Nephron (organoid): ENCODE data around the gene TMEM176B.
"Not testable (repeated sequence)": the region's sequence is repeated elsewhere in the genome, so short reads cannot be mapped to it uniquely, and the experiment has no call there.

Experiments
- H3K27ac Mint-ChIP-seq, 3 experiments: 2 replicates each; pipeline ENCODE4 v1.8.0; 2020; ENCODE audit warnings: mixed read lengths in 3 of 3, mild to moderate bottlenecking in 2 of 3, moderate library complexity in 1 of 3
- H3K27me3 Mint-ChIP-seq: 2 replicates; pipeline ENCODE4 v1.8.0; 2021; ENCODE audit warnings: low read depth, mild to moderate bottlenecking, moderate library complexity, mixed read lengths
- H3K36me3 Mint-ChIP-seq: 2 replicates; pipeline ENCODE4 v1.8.0; 2020; ENCODE audit warnings: low read depth, mixed read lengths
- H3K4me1 Mint-ChIP-seq: 2 replicates; pipeline ENCODE4 v1.8.0; 2020; ENCODE audit warnings: mixed read lengths
- H3K4me3 Mint-ChIP-seq, 3 experiments: 2 replicates each; pipeline ENCODE4 v1.8.0; 2020; ENCODE audit warnings: mild to moderate bottlenecking in 3 of 3, mixed read lengths in 3 of 3, moderate library complexity in 2 of 3
- H3K9me3 Mint-ChIP-seq: 2 replicates; pipeline ENCODE4 v1.8.0; 2020; ENCODE audit warnings: mixed read lengths
- TF ChIP-seq, protein P1 (sequence below), 3 experiments: fragments of 200-600 bp; sonication (generic); IDR thresholded peaks; one replicate each; pipeline ENCODE4 v1.5.0; 2021; ENCODE audit warnings: antibody characterized with exemption in 3 of 3; ENCODE audit not compliant: unreplicated experiment in 3 of 3

Gene TMEM176B

DNA sequence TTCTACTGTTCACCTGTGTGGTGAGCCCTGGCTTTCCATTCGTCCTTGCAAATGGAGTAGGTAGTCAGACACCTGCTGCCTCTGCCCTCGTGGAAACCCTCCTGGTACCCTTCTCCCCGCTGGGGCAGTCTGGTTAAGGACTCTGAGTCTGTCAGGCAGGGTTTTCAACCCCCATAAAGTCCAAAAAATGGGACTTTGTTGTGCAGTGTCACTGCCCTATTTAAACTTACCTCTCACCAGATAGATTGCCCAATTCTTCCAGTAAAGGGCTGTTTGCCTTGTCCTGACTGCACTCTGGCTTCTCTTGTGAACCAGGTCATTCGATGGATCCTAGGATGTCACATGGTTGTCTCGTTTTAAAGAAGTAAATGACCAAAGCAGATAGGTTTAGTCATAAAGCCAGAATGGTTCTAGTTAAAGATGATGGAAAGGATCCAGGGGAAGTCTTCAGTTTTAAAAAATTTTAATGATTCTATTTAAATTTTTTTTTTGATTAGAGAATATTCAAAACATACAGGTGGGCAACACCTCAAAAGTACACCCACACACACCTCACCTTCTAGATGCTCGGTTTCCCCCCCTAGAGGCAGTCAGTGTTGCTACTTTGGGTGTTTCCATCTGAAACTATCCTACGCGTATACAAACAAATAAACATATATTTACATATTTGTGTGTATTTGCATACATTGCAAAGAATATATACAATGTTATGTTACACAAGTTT is 22.0 kb downstream of the TMEM176B start:
- H3K9me3 Mint-ChIP-seq: peaks cover 7% of the 10 kb centered on the region
- no peak overlapping the region for H3K4me3 Mint-ChIP-seq
- H3K36me3 Mint-ChIP-seq: no peaks in the 10 kb centered on the region
- TF ChIP-seq, protein P1, sequence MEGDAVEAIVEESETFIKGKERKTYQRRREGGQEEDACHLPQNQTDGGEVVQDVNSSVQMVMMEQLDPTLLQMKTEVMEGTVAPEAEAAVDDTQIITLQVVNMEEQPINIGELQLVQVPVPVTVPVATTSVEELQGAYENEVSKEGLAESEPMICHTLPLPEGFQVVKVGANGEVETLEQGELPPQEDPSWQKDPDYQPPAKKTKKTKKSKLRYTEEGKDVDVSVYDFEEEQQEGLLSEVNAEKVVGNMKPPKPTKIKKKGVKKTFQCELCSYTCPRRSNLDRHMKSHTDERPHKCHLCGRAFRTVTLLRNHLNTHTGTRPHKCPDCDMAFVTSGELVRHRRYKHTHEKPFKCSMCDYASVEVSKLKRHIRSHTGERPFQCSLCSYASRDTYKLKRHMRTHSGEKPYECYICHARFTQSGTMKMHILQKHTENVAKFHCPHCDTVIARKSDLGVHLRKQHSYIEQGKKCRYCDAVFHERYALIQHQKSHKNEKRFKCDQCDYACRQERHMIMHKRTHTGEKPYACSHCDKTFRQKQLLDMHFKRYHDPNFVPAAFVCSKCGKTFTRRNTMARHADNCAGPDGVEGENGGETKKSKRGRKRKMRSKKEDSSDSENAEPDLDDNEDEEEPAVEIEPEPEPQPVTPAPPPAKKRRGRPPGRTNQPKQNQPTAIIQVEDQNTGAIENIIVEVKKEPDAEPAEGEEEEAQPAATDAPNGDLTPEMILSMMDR (IDR thresholded peaks at IDR 0.05; ENCODE audit: unreplicated experiment in 3 of 3): no peak
- H3K27me3 Mint-ChIP-seq: peaks cover 5% of the 10 kb centered on the region
- H3K4me1 Mint-ChIP-seq: peaks cover 17% of the 10 kb centered on the region
- H3K27ac Mint-ChIP-seq: no peak overlapping the region

DNA sequence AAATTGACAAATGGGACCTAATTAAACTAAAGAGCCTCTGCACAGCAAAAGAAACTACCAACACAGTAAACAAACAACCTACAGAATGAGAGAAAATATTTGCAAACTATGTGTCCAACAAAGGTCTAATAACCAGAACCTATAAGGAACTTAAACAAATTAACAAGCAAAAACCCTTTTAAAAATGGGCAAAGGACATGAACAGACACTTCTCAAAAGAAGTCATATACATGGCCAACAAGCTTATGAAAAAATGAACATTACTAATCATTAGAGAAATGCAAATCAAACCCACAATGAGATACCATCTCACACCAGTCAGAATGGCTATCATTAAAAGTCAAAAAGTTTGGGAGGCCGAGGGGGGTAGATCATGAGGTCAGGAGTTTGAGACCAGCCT is 26.0 kb downstream of the TMEM176B start:
- not testable (repeated sequence) for H3K4me1 Mint-ChIP-seq, H3K27ac Mint-ChIP-seq, H3K4me3 Mint-ChIP-seq, H3K36me3 Mint-ChIP-seq
- peaks cover 15% of the 10 kb centered on the region for H3K9me3 Mint-ChIP-seq
- H3K27me3 Mint-ChIP-seq: peaks cover 16% of the 10 kb centered on the region

DNA sequence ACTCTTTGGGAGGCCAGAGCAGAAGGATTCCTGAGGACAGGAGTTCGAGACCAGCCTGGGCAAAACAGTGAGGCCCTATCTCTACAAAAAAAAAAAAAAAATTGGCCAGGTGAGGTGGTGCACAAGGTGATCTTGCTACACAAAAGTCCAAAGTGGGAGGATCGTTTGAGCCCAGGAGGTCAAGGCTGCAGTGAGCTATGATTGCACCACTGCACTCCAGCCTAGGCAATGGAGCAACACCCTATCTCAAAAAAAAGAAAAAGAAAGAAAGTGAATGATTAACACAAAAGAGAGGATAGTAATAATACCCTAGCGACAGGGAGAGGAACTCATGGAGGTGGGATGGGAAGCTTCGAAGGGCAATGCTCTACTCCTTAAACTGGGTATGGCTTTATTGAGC is 30.4 kb downstream of the TMEM176B start:
- Mint-ChIP-seq H3K27ac (no peak overlapping the region), H3K36me3 (no peaks in the 10 kb centered on the region), H3K27me3 (peaks cover 11% of the 10 kb centered on the region), H3K4me1 (no peaks in the 10 kb centered on the region), H3K9me3 (peaks cover 15% of the 10 kb centered on the region), H3K4me3 (no peak overlapping the region)
- TF ChIP-seq, protein P1 (IDR thresholded peaks at IDR 0.05; ENCODE audit: unreplicated experiment in 3 of 3): no peak

DNA sequence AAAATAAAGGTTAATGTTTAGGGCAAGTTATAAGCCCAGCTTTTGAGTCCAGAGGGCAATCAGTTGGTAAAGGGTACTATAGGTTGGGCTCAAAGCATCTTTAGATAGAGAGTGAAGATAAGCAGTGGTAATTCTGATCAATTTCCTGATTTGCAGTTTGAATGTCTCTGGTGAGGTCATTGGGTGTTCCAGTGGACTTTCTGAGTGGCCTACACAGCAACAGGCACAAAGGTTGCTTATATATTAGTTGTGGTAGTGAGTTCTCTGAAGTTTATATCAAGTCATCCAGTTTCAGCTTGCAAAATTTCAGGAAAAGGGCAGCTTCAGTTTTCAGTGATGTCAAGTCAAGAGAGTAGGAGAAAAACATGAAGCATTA is 33.8 kb downstream of the TMEM176B start:
- Mint-ChIP-seq H3K27me3 (peaks cover 4% of the 10 kb centered on the region), H3K9me3 (peaks cover 4% of the 10 kb centered on the region), H3K4me1 (no peaks in the 10 kb centered on the region), H3K36me3 (no peaks in the 10 kb centered on the region), H3K4me3 (no peak overlapping the region), H3K27ac (no peak overlapping the region)
- TF ChIP-seq, protein P1 (IDR thresholded peaks at IDR 0.05; ENCODE audit: unreplicated experiment in 3 of 3): no peak

DNA sequence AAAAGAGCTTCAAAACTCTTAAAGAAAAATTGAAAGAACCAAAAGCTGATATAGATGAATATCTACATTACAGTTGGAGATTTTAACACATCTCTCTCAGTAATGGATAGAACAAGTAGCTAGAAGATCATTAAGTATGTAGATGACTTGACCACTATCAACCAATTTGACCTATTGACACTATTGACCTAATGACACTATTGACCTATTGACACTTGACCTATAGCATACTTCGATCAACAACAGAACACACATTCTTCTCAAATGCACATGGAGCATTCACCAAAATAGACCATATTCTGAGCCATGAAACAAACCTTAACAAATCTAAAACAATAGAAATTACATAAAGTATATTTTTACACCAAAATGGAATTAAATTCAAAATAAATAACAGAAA is 40.7 kb downstream of the TMEM176B start:
- H3K4me3 Mint-ChIP-seq: no peak overlapping the region
- TF ChIP-seq, protein P1 (IDR thresholded peaks at IDR 0.05; ENCODE audit: unreplicated experiment in 3 of 3): no peak
- H3K9me3 Mint-ChIP-seq: peaks cover 8% of the 10 kb centered on the region
- H3K4me1 Mint-ChIP-seq: no peaks in the 10 kb centered on the region
- no peak overlapping the region for H3K27ac Mint-ChIP-seq
- no peaks in the 10 kb centered on the region for H3K36me3 Mint-ChIP-seq
- no peaks in the 10 kb centered on the region for H3K27me3 Mint-ChIP-seq

DNA sequence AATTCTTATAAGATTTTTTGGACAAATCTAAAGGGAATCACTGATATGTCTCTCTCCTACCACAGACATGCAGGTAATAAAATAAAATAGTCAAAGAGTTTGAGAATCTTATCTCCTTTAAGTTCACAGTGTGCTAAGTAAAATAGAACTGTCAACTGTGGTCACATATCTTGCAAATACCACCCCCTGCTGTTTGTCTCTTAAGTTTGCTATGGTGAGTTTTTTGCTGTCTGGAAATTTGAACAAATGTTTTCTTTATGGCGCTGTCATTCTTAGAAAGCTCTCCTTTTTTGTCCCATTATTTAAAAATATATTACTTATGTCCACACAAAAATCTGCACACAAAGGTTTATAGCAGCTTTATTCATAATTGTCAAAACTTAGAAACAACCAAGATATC is 43.3 kb downstream of the TMEM176B start:
- no peaks in the 10 kb centered on the region for H3K4me1 Mint-ChIP-seq
- H3K36me3 Mint-ChIP-seq: no peaks in the 10 kb centered on the region

More for the DNA sequence above, 43.3 kb downstream of the TMEM176B start:
- Mint-ChIP-seq H3K9me3 (peaks cover 8% of the 10 kb centered on the region), H3K4me3 (no peak overlapping the region), H3K27me3 (no peaks in the 10 kb centered on the region), H3K27ac (no peak overlapping the region)
- TF ChIP-seq, protein P1 (IDR thresholded peaks at IDR 0.05; ENCODE audit: unreplicated experiment in 3 of 3): peak; percentile 40 to 55 (median 41)
